ENCODE data around the gene TRIM67.

DNA sequence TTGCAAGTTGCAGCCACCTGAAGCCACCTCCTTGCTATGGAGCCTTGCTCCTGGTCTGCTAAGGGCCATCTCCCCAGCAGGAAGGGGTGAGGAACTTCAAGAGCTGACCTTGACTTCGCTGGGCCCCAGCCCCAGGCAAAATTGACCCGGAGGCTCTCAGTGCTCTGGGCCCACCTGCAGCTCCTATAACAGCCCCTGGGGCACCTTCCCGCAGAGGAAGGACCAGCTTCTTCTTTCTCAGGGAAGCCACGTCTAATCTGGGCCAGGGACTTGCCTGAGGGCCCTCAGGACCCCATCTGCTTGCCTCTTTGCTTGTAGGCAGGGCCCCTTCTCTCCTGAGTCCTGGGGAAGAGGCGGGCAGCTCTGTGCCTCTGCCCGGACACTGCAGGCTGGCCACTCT is 48.3 kb downstream of the TRIM67 start:
- TF ChIP-seq TAF1 (IDR thresholded peaks at IDR 0.05; ENCODE audit: control insufficient read depth, extremely low read depth, insufficient read depth, low read length, severe bottlenecking): no peak
- TF ChIP-seq, protein P1, sequence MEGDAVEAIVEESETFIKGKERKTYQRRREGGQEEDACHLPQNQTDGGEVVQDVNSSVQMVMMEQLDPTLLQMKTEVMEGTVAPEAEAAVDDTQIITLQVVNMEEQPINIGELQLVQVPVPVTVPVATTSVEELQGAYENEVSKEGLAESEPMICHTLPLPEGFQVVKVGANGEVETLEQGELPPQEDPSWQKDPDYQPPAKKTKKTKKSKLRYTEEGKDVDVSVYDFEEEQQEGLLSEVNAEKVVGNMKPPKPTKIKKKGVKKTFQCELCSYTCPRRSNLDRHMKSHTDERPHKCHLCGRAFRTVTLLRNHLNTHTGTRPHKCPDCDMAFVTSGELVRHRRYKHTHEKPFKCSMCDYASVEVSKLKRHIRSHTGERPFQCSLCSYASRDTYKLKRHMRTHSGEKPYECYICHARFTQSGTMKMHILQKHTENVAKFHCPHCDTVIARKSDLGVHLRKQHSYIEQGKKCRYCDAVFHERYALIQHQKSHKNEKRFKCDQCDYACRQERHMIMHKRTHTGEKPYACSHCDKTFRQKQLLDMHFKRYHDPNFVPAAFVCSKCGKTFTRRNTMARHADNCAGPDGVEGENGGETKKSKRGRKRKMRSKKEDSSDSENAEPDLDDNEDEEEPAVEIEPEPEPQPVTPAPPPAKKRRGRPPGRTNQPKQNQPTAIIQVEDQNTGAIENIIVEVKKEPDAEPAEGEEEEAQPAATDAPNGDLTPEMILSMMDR (IDR thresholded peaks at IDR 0.05 in 2 of 3, conservative IDR thresholded peaks at IDR 0.05 in 1 of 3; ENCODE audit: insufficient read depth in 2 of 3, low read depth in 1 of 3, low read length in 3 of 3): no peak
- no peak for TF ChIP-seq ZFP30 (CRISPR knock-in tag; IDR thresholded peaks at IDR 0.05; ENCODE audit: borderline replicate concordance)
- no peak for TF ChIP-seq ZFP1 (CRISPR knock-in tag; IDR thresholded peaks at IDR 0.05)

Data from K562 (cell line).